Choroid plexus epithelial cell (primary cell): Measurements from ENCODE around the gene TPST2.

Experiments
- DNase-seq: peaks from one replicate; pipeline ENCODE4 v3.0.0-alpha.2; 2010; ENCODE audit warnings: low read depth
- H3K4me3 ChIP-seq: 2 replicates; pipeline ENCODE4 v1.5.1; 2011; ENCODE audit warnings: low read depth, mild to moderate bottlenecking, control low read depth, low read length, moderate library complexity
- CTCF ChIP-seq: conservative IDR thresholded peaks from 2 replicates; pipeline ENCODE4 v1.5.1; 2011; ENCODE audit warnings: low read depth, mild to moderate bottlenecking, control low read depth, inconsistent platforms, low read length, moderate library complexity

The TPST2 gene

GRCh38 chr22:26629988-26630761 is 40.2 kb upstream of the TPST2 start:
- no peak for DNase-seq

GRCh38 chr22:26624803-26625202 is 34.9 kb upstream of the TPST2 start:
- no peak for TF ChIP-seq CTCF
- no peak for DNase-seq
- H3K4me3 ChIP-seq, result no peak overlapping the region

More at GRCh38 chr22:26629988-26630761, 40.2 kb upstream of the TPST2 start:
- H3K4me3 ChIP-seq, result no peak overlapping the region
- no peak for TF ChIP-seq CTCF

- H3K4me3 ChIP-seq, result no peak overlapping the region
- no peak for TF ChIP-seq CTCF
- no peak for DNase-seq
These were observed 34.1 kb upstream of the TPST2 start for GRCh38 chr22:26623984-26624383.

GRCh38 chr22:26621663-26622062 is 31.7 kb upstream of the TPST2 start, which contains the start of gene CRYBA4:
Gene CRYBA4 (plus strand): TSS chr22:26621963. CDS start chr22:26622597, 634 bp downstream.
- no peak for TF ChIP-seq CTCF
- DNase-seq, result no peak
- H3K4me3 ChIP-seq, result no peak within 1 kb of the TSS

- no peak for TF ChIP-seq CTCF
- no peak overlapping the region for H3K4me3 ChIP-seq
- DNase-seq, result no peak
These were observed 30.3 kb upstream of the TPST2 start for GRCh38 chr22:26620197-26620596.

GRCh38 chr22:26619510-26619909 is 29.6 kb upstream of the TPST2 start:
- DNase-seq, result no peak

More at GRCh38 chr22:26619510-26619909, 29.6 kb upstream of the TPST2 start:
- H3K4me3 ChIP-seq, result no peak overlapping the region
- no peak for TF ChIP-seq CTCF
